IMR-90 (cell line): ENCODE data around the gene AGAP1. TPM values are rescaled to one million over a fixed set of nuclear protein-coding genes. Genes with fewer than 3 reads are reported as not detected.

Source experiments
- ATAC-seq: fragments of 200-7000 bp; cut with Tn5 transposase; 2 replicates; pipeline ENCODE4 v1.9.1; 2020; ENCODE audit warnings: low read depth, mild to moderate bottlenecking, moderate library complexity
- BruUV-seq: library from RNA; stranded (reverse); fragments of 400-500 nt; replicated peaks from 2 replicates; lab custom pipeline; 2021; lab: Mats Ljungman, UMichigan
- CTCF ChIA-PET: fragments of 300-600 bp; formaldehyde crosslinking; extraction: SDS; loops from one replicate; lab custom pipeline; 2021; ENCODE audit warnings: antibody characterized with exemption; lab: Yijun Ruan, JAX
- POLR2A ChIA-PET: fragments of 300-600 bp; sonication (Branson Sonifier 250); formaldehyde crosslinking; loops from one replicate; lab custom pipeline; 2022; ENCODE audit warnings: antibody characterized with exemption; ENCODE audit not compliant: unreplicated experiment; lab: Charles Lee
- DNase-seq: peaks from one replicate; pipeline ENCODE4 v3.0.0; 2013
- H2AFZ ChIP-seq: replicated peaks from 2 replicates; pipeline ENCODE3; 2013; ENCODE audit warnings: low read length, mild to moderate bottlenecking; ENCODE audit not compliant: poor library complexity
- H2AK5ac ChIP-seq: 2 replicates; pipeline ENCODE4 v1.6.1; 2013; ENCODE audit warnings: low read depth, low read length, inconsistent platforms
- H2AK9ac ChIP-seq: replicated peaks from 2 replicates; pipeline ENCODE3; 2013; ENCODE audit warnings: mild to moderate bottlenecking, low read depth, low read length, moderate library complexity; ENCODE audit not compliant: poor library complexity
- H2BK120ac ChIP-seq: 2 replicates; pipeline ENCODE4 v1.6.1; 2013; ENCODE audit warnings: low read depth, low read length, inconsistent platforms
- H2BK15ac ChIP-seq: 3 replicates; pipeline ENCODE4 v1.6.1; 2013; ENCODE audit warnings: low read depth, low read length, inconsistent platforms
- H2BK20ac ChIP-seq: 2 replicates; pipeline ENCODE4 v1.6.1; 2013; ENCODE audit warnings: low read depth, mild to moderate bottlenecking, inconsistent platforms, low read length, moderate library complexity
- H2BK5ac ChIP-seq: 2 replicates; pipeline ENCODE4 v1.6.1; 2013; ENCODE audit warnings: mild to moderate bottlenecking, low read depth, low read length, inconsistent platforms; ENCODE audit not compliant: poor library complexity, severe bottlenecking
- H3K14ac ChIP-seq: replicated peaks from 2 replicates; pipeline ENCODE4 v1.6.1; 2013; ENCODE audit warnings: low read depth, low read length, inconsistent platforms
- H3K18ac ChIP-seq: 2 replicates; pipeline ENCODE4 v1.6.1; 2013; ENCODE audit warnings: low read depth, low read length, control low read depth
- H3K23ac ChIP-seq: 2 replicates; pipeline ENCODE4 v1.6.1; 2013; ENCODE audit warnings: low read depth, low read length, inconsistent platforms
- H3K27ac ChIP-seq: 2 replicates; pipeline ENCODE4 v1.5.1; 2013; ENCODE audit warnings: mild to moderate bottlenecking, control low read depth, low read length; ENCODE audit not compliant: insufficient read depth
- H3K27me3 ChIP-seq: 2 replicates; pipeline ENCODE4 v1.6.1; 2013; ENCODE audit warnings: low read length; ENCODE audit not compliant: control insufficient read depth, insufficient read depth
- H3K36me3 ChIP-seq: 2 replicates; pipeline ENCODE4 v1.6.1; 2013; ENCODE audit warnings: low read length, mixed read lengths; ENCODE audit not compliant: control insufficient read depth, insufficient read depth
- H3K4ac ChIP-seq: 2 replicates; pipeline ENCODE4 v1.6.1; 2013; ENCODE audit warnings: low read depth, low read length, inconsistent platforms
- H3K4me1 ChIP-seq: 2 replicates; pipeline ENCODE4 v1.6.1; 2013; ENCODE audit warnings: low read length, mixed read lengths; ENCODE audit not compliant: control insufficient read depth, insufficient read depth
- H3K4me2 ChIP-seq: 2 replicates; pipeline ENCODE4 v1.6.1; 2013; ENCODE audit warnings: low read depth, mild to moderate bottlenecking, control low read depth, low read length, moderate library complexity
- H3K4me3 ChIP-seq: 2 replicates; pipeline ENCODE4 v1.5.1; 2013; ENCODE audit warnings: low read depth, mild to moderate bottlenecking, control low read depth, low read length, moderate library complexity; ENCODE audit not compliant: insufficient read depth
- H3K56ac ChIP-seq: 2 replicates; pipeline ENCODE4 v1.6.1; 2013; ENCODE audit warnings: low read length, inconsistent platforms; ENCODE audit not compliant: insufficient read depth; ENCODE audit errors: extremely low read depth
- H3K79me1 ChIP-seq, 2 experiments: 2 replicates each; pipeline ENCODE4 v1.6.1; 2013; ENCODE audit warnings: low read length in 2 of 2, inconsistent platforms in 1 of 2, low read depth in 1 of 2
- H3K9ac ChIP-seq: 2 replicates; pipeline ENCODE4 v1.6.1; 2013; ENCODE audit warnings: low read depth, low read length, control low read depth
- H3K9me1 ChIP-seq: 2 replicates; pipeline ENCODE4 v1.6.1; 2013; ENCODE audit warnings: low read length, inconsistent platforms; ENCODE audit not compliant: insufficient read depth
- H3K9me3 ChIP-seq: 2 replicates; pipeline ENCODE4 v1.6.1; 2013; ENCODE audit warnings: low read length; ENCODE audit not compliant: control insufficient read depth, insufficient read depth
- H4K20me1 ChIP-seq: 2 replicates; pipeline ENCODE4 v1.6.1; 2013; ENCODE audit warnings: low read length, inconsistent platforms; ENCODE audit not compliant: insufficient read depth
- H4K5ac ChIP-seq: 2 replicates; pipeline ENCODE4 v1.6.1; 2013; ENCODE audit warnings: mild to moderate bottlenecking, low read depth, low read length, control low read depth
- H4K8ac ChIP-seq, 2 experiments: 2 replicates each; pipeline ENCODE4 v1.6.1; 2013; ENCODE audit warnings: low read depth in 2 of 2, low read length in 2 of 2, control low read depth in 1 of 2, inconsistent platforms in 1 of 2
- H4K91ac ChIP-seq: 2 replicates; pipeline ENCODE4 v1.6.1; 2013; ENCODE audit warnings: low read depth, low read length, inconsistent platforms; ENCODE audit not compliant: insufficient read depth
- WGBS, 2 experiments: methylation state at CpG; one replicate each; pipeline versions ENCODE4 v1.1.5 to v1.1.7; 2013; ENCODE audit warnings: missing lambda C conversion rate in 2 of 2; ENCODE audit not compliant: insufficient read length in 1 of 2; ENCODE audit errors: extremely low coverage in 2 of 2; 5-methylcytosine and 5-hydroxymethylcytosine counted together
- dilution Hi-C: fragments of 300-500 bp; cut with HindIII; formaldehyde crosslinking; loops from one replicate; pipeline ENCODE4 v1.14.3; 2018; ENCODE audit warnings: low sequenced_read_pairs; ENCODE audit not compliant: unreplicated experiment
- in situ Hi-C: fragments of 300-500 bp; cut with MboI; formaldehyde crosslinking; loops from 3 replicates; pipeline ENCODE4 v1.14.3; 2019; ENCODE audit warnings: low sequenced_read_pairs, inconsistent platforms, mixed read lengths
- intact Hi-C: fragments of 100-400 bp; cut with micrococcal nuclease; formaldehyde crosslinking; loops from 2 replicates; pipeline ENCODE4 v1.10.0; 2022
- polyA plus RNA-seq, 3 experiments: library from polyadenylated mRNA; depleted of rRNA; stranded (reverse); fragments of >200 nt; gene quantifications; 2 replicates each; pipeline ENCODE4 v1.2.3, GENCODE V29; 2012; ENCODE audit warnings: low replicate concordance in 1 of 3
- total RNA-seq: library from RNA; depleted of rRNA; stranded (reverse); fragments of >200 nt; gene quantifications from 2 replicates; pipeline ENCODE4 v1.2.3, GENCODE V29; 2012
- TF ChIP-seq, protein P1 (sequence below): fragments of 150-350 bp; IDR thresholded peaks from 2 replicates; pipeline ENCODE4 v1.6.1; 2016; ENCODE audit warnings: low read depth, mild to moderate bottlenecking, low read length, moderate library complexity, borderline replicate concordance

AGAP1 gene
- total and polyA plus RNA-seq, 2 of the 4 experiments (the other 2 are of a cell fraction): 15.1 to 16.4 TPM

DNA sequence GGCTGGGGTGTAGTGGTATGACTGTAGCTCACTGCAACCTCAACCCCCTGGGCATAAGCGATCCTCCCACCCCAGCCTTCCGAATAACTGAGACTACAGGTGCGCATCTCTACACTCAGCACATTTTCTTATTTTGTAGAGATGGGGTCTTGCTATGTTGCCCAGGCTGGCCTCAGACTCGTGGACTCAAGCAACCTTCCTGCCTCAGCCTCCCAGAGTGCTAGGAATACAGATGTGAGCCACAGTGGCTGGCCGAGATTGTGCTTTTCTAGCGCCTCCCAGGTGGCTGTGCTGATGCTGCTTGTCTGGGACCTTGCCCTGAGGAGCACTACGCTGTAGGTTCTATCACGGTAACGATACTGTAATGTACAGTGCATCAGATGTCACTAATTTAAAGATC lies 155.6 kb downstream of the AGAP1 start:
- peaks cover 11% of the 10 kb centered on the region; the same call in 1 of the 2 replicates for H4K20me1 ChIP-seq
- no peak overlapping the region for H2BK120ac ChIP-seq
- H3K18ac ChIP-seq: no peak overlapping the region
- H4K91ac ChIP-seq: no peak overlapping the region
- H3K4me2 ChIP-seq: no peak overlapping the region
- H3K4me3 ChIP-seq: no peak overlapping the region
- H4K5ac ChIP-seq: no peak overlapping the region
- no peak overlapping the region for H2AFZ ChIP-seq
- dilution Hi-C loops: no loop called here
- H3K14ac ChIP-seq: no peak overlapping the region
- H3K4me1 ChIP-seq: peaks cover 10% of the 10 kb centered on the region
- H2BK15ac ChIP-seq: no peak overlapping the region
- no peak overlapping the region for H3K23ac ChIP-seq
- H4K8ac ChIP-seq: no peak overlapping the region
- H2AK5ac ChIP-seq: no peak overlapping the region
- ChIA-PET POLR2A (no interaction called here), CTCF (interaction anchor here (1.2 kb wide), 1 partner anchor 97 kb away, joined by 3 read pairs; no protein-coding TSS in a partner anchor)
- no peaks in the 10 kb centered on the region; the same call in 1 of the 2 replicates for H3K9me1 ChIP-seq
- TF ChIP-seq, protein P1, sequence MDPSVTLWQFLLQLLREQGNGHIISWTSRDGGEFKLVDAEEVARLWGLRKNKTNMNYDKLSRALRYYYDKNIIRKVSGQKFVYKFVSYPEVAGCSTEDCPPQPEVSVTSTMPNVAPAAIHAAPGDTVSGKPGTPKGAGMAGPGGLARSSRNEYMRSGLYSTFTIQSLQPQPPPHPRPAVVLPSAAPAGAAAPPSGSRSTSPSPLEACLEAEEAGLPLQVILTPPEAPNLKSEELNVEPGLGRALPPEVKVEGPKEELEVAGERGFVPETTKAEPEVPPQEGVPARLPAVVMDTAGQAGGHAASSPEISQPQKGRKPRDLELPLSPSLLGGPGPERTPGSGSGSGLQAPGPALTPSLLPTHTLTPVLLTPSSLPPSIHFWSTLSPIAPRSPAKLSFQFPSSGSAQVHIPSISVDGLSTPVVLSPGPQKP: no peak
- no peaks in the 10 kb centered on the region for H3K9me3 ChIP-seq
- no peak overlapping the region for H2AK9ac ChIP-seq
- no peaks in the 10 kb centered on the region for H3K36me3 ChIP-seq
- DNase-seq (no peak), ATAC-seq (no peak)
- BruUV-seq: no TSS peak
- H3K4ac ChIP-seq: no peak overlapping the region
- H3K79me1 ChIP-seq: peaks cover 39 to 46% of the 10 kb centered on the region in 2 experiments
- H3K9ac ChIP-seq: no peak overlapping the region
- intact Hi-C loops: no loop called here
- no peaks in the 10 kb centered on the region for H3K27me3 ChIP-seq
- no peak overlapping the region for H2BK20ac ChIP-seq
- no peak overlapping the region for H3K27ac ChIP-seq
- WGBS, 2 experiments: 50% methylated on average over 2 of the region's 9 CpGs; no CpG with 5 or more reads in 1 of the 2 experiments
- in situ Hi-C loops: loop anchor here (25.0 kb wide), 1 partner anchor 1438 kb away; the partner anchor contains the start of gene COPS8
- no peak overlapping the region for H3K56ac ChIP-seq
- no peak overlapping the region for H2BK5ac ChIP-seq
